SK-N-SH treated with all-trans-retinoic acid at 6 μM for 48 hours (cell line): ENCODE measurements around the gene LTBP1.

Experiments used
- ATAC-seq: fragments of 200-7000 bp; cut with Tn5 transposase; 3 replicates; pipeline ENCODE4 v1.9.1; 2020; ENCODE audit warnings: mild to moderate bottlenecking, moderate library complexity
- ARNTL ChIP-seq: fragments of 450-650 bp; formaldehyde crosslinking; IDR thresholded peaks from 2 replicates; pipeline ENCODE4 v1.5.0; 2020; ENCODE audit warnings: low read depth, mild to moderate bottlenecking, moderate library complexity, borderline replicate concordance
- BACH2 ChIP-seq: fragments of 250-450 bp; sonication (Bioruptor Pico); IDR thresholded peaks from 2 replicates; pipeline ENCODE4 v1.9.0; 2021; ENCODE audit warnings: mild to moderate bottlenecking, borderline replicate concordance
- CSDC2 ChIP-seq: fragments of 250-450 bp; sonication (Bioruptor Pico); IDR thresholded peaks from 2 replicates; pipeline ENCODE4 v1.5.0; 2020; ENCODE audit warnings: mild to moderate bottlenecking, moderate library complexity
- CSRNP3 ChIP-seq: fragments of 250-450 bp; sonication (Bioruptor Pico); IDR thresholded peaks from 2 replicates; pipeline ENCODE4 v1.5.1; 2021; ENCODE audit warnings: mild to moderate bottlenecking, moderate library complexity
- ESRRG ChIP-seq: fragments of 250-450 bp; sonication (Bioruptor Pico); IDR thresholded peaks from 2 replicates; pipeline ENCODE4 v1.6.1; 2021; ENCODE audit warnings: mild to moderate bottlenecking
- GLIS3 ChIP-seq: fragments of 250-450 bp; sonication (Bioruptor Pico); IDR thresholded peaks from 2 replicates; pipeline ENCODE4 v1.5.0; 2020; ENCODE audit warnings: mild to moderate bottlenecking, moderate library complexity
- ISL1 ChIP-seq: fragments of 250-450 bp; sonication (Bioruptor Pico); IDR thresholded peaks from 2 replicates; pipeline ENCODE4 v2.1.2; 2022; ENCODE audit warnings: mild to moderate bottlenecking, moderate library complexity
- OSR1 ChIP-seq: fragments of 250-450 bp; sonication (Bioruptor Pico); IDR thresholded peaks from 2 replicates; pipeline ENCODE4 v1.8.0; 2022; ENCODE audit warnings: moderate library complexity, mild to moderate bottlenecking, inconsistent platforms
- PPARA ChIP-seq: fragments of 250-450 bp; sonication (Bioruptor Pico); IDR thresholded peaks from 2 replicates; pipeline ENCODE4 v1.5.0; 2020; ENCODE audit warnings: mild to moderate bottlenecking, borderline replicate concordance
- RARB ChIP-seq: fragments of 250-450 bp; sonication (Bioruptor Pico); IDR thresholded peaks from 2 replicates; pipeline ENCODE4 v1.8.0; 2021; ENCODE audit warnings: mild to moderate bottlenecking, moderate library complexity
- SNAI2 ChIP-seq: fragments of 250-450 bp; sonication (Bioruptor Pico); IDR thresholded peaks from 2 replicates; pipeline ENCODE4 v1.5.0; 2020; ENCODE audit warnings: mild to moderate bottlenecking, moderate library complexity
- TCF4 ChIP-seq: fragments of 250-450 bp; sonication (Bioruptor Pico); IDR thresholded peaks from 2 replicates; pipeline ENCODE4 v1.8.0; 2021; ENCODE audit warnings: mild to moderate bottlenecking, moderate library complexity, borderline replicate concordance
- ZC3H10 ChIP-seq: fragments of 250-450 bp; sonication (Bioruptor Pico); IDR thresholded peaks from 2 replicates; pipeline ENCODE4 v1.5.1; 2021; ENCODE audit warnings: mild to moderate bottlenecking, moderate library complexity
- ZFP3 ChIP-seq: fragments of 250-450 bp; sonication (Bioruptor Pico); IDR thresholded peaks from 2 replicates; pipeline ENCODE4 v1.5.0; 2020; ENCODE audit warnings: mild to moderate bottlenecking, moderate library complexity
- ZFP30 ChIP-seq: fragments of 450-650 bp; formaldehyde crosslinking; IDR thresholded peaks from 2 replicates; pipeline ENCODE4 v1.5.0; 2022; ENCODE audit warnings: mild to moderate bottlenecking, moderate library complexity
- ZNF565 ChIP-seq: fragments of 450-650 bp; formaldehyde crosslinking; conservative IDR thresholded peaks from 2 replicates; pipeline ENCODE4 v1.5.0; 2020; ENCODE audit warnings: low read depth, mild to moderate bottlenecking, moderate library complexity
- ZNF70 ChIP-seq: fragments of 450-650 bp; formaldehyde crosslinking; IDR thresholded peaks from 2 replicates; pipeline ENCODE4 v1.5.0; 2020; ENCODE audit warnings: mild to moderate bottlenecking, moderate library complexity
- TF ChIP-seq, protein P1 (sequence below): fragments of 250-450 bp; sonication (Bioruptor Pico); IDR thresholded peaks from 2 replicates; pipeline ENCODE4 v1.8.0; 2020; ENCODE audit warnings: mild to moderate bottlenecking, moderate library complexity, borderline replicate concordance
- TF ChIP-seq, protein P2 (sequence below): fragments of 250-450 bp; sonication (Bioruptor Pico); IDR thresholded peaks from 2 replicates; pipeline ENCODE4 v1.8.0; 2021; ENCODE audit warnings: low read depth, mild to moderate bottlenecking, moderate library complexity, borderline replicate concordance
- TF ChIP-seq, protein P3 (sequence below): fragments of 250-450 bp; sonication (Bioruptor Pico); IDR thresholded peaks from 2 replicates; pipeline ENCODE4 v1.5.0; 2020; ENCODE audit warnings: mild to moderate bottlenecking, moderate library complexity

Gene LTBP1

GRCh38 chr2:32940316-32940997 is 6.3 kb upstream of the LTBP1 start:
- no peak for TF ChIP-seq ZNF70
- TF ChIP-seq, protein P1, sequence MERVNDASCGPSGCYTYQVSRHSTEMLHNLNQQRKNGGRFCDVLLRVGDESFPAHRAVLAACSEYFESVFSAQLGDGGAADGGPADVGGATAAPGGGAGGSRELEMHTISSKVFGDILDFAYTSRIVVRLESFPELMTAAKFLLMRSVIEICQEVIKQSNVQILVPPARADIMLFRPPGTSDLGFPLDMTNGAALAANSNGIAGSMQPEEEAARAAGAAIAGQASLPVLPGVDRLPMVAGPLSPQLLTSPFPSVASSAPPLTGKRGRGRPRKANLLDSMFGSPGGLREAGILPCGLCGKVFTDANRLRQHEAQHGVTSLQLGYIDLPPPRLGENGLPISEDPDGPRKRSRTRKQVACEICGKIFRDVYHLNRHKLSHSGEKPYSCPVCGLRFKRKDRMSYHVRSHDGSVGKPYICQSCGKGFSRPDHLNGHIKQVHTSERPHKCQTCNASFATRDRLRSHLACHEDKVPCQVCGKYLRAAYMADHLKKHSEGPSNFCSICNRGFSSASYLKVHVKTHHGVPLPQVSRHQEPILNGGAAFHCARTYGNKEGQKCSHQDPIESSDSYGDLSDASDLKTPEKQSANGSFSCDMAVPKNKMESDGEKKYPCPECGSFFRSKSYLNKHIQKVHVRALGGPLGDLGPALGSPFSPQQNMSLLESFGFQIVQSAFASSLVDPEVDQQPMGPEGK (CRISPR knock-in tag) = no peak
- TF ChIP-seq, all 23 proteins: peak for 0
- no peak for ATAC-seq

- no peak for ATAC-seq
- TF ChIP-seq SNAI2 (CRISPR knock-in tag) (no peak), GLIS3 (CRISPR knock-in tag) (no peak), ZNF565 (no peak), ARNTL (CRISPR knock-in tag) (no peak), ZFP30 (no peak), OSR1 (CRISPR knock-in tag) (no peak), RARB (no peak)
- TF ChIP-seq, protein P1 (CRISPR knock-in tag) = no peak
- TF ChIP-seq, protein P2, sequence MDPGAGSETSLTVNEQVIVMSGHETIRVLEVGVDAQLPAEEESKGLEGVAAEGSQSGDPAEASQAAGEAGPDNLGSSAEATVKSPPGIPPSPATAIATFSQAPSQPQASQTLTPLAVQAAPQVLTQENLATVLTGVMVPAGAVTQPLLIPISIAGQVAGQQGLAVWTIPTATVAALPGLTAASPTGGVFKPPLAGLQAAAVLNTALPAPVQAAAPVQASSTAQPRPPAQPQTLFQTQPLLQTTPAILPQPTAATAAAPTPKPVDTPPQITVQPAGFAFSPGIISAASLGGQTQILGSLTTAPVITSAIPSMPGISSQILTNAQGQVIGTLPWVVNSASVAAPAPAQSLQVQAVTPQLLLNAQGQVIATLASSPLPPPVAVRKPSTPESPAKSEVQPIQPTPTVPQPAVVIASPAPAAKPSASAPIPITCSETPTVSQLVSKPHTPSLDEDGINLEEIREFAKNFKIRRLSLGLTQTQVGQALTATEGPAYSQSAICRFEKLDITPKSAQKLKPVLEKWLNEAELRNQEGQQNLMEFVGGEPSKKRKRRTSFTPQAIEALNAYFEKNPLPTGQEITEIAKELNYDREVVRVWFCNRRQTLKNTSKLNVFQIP = no peak
Observed at GRCh38 chr2:32941944-32942690, 4.6 kb upstream of the LTBP1 start.

DNA sequence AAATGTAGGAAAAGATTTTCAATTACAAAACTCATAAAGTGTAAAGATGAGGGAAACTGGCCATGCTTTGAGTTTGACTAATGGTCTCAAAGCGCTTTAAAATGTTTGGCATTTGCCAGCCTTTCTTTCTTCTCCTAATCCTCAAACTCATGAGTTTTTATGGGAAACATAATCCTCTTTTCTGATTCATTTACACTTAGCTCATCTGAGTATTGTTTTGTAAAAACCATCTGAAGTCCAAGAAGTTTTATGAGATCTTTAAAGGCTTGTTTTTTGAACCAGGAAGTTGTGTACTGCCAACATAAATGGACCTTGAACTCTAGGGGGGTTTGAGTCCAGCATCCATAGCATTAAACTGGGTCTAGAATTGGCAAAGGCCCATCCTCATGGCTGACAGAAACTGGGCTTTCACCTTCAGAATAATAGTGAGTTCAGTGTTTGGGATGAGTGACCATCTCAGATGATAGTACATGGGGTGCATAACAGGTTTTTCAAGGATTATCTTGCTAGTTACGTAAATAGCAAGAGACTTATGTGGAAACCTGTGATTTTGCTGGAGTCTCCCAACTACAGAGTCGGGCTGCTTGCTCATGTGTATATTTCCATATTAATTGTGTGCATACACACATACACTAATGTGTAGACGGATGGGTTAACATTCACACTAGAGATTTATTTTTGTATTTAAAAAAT is 3.8 kb upstream of the LTBP1 start:
- no peak for ATAC-seq
- TF ChIP-seq SNAI2 (CRISPR knock-in tag) (no peak), ZC3H10 (CRISPR knock-in tag) (no peak), ESRRG (CRISPR knock-in tag) (no peak), CSDC2 (no peak), ZFP3 (CRISPR knock-in tag) (no peak), PPARA (CRISPR knock-in tag) (no peak), BACH2 (no peak), ZNF70 (no peak), ISL1 (CRISPR knock-in tag) (no peak), OSR1 (CRISPR knock-in tag) (no peak), CSRNP3 (CRISPR knock-in tag) (no peak), GLIS3 (CRISPR knock-in tag) (no peak), TCF4 (CRISPR knock-in tag) (no peak), RARB (no peak), ZNF565 (no peak), ZFP30 (no peak)
- TF ChIP-seq, protein P3, sequence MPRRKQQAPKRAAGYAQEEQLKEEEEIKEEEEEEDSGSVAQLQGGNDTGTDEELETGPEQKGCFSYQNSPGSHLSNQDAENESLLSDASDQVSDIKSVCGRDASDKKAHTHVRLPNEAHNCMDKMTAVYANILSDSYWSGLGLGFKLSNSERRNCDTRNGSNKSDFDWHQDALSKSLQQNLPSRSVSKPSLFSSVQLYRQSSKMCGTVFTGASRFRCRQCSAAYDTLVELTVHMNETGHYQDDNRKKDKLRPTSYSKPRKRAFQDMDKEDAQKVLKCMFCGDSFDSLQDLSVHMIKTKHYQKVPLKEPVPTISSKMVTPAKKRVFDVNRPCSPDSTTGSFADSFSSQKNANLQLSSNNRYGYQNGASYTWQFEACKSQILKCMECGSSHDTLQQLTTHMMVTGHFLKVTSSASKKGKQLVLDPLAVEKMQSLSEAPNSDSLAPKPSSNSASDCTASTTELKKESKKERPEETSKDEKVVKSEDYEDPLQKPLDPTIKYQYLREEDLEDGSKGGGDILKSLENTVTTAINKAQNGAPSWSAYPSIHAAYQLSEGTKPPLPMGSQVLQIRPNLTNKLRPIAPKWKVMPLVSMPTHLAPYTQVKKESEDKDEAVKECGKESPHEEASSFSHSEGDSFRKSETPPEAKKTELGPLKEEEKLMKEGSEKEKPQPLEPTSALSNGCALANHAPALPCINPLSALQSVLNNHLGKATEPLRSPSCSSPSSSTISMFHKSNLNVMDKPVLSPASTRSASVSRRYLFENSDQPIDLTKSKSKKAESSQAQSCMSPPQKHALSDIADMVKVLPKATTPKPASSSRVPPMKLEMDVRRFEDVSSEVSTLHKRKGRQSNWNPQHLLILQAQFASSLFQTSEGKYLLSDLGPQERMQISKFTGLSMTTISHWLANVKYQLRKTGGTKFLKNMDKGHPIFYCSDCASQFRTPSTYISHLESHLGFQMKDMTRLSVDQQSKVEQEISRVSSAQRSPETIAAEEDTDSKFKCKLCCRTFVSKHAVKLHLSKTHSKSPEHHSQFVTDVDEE (CRISPR knock-in tag) = no peak
- TF ChIP-seq, protein P2 = no peak
- TF ChIP-seq, protein P1 (CRISPR knock-in tag) = no peak
